ACHN (cell line): Measurements from ENCODE around the gene SLC30A1.

Experiments
- DNase-seq: peaks from one replicate; pipeline ENCODE4 v3.0.0-alpha.2; 2015
- in situ Hi-C: cut with HindIII; loops from 2 replicates; pipeline ENCODE4 v1.10.0; 2017; ENCODE audit warnings: low sequenced_read_pairs, low pct_ligation_motif_present, low pct_unique_long_range_greater_than_20kb

The SLC30A1 gene

GRCh38 chr1:211532088-211532444 is 46.9 kb downstream of the SLC30A1 start:
- no peak for DNase-seq
- in situ Hi-C loops: no loop called here

DNA sequence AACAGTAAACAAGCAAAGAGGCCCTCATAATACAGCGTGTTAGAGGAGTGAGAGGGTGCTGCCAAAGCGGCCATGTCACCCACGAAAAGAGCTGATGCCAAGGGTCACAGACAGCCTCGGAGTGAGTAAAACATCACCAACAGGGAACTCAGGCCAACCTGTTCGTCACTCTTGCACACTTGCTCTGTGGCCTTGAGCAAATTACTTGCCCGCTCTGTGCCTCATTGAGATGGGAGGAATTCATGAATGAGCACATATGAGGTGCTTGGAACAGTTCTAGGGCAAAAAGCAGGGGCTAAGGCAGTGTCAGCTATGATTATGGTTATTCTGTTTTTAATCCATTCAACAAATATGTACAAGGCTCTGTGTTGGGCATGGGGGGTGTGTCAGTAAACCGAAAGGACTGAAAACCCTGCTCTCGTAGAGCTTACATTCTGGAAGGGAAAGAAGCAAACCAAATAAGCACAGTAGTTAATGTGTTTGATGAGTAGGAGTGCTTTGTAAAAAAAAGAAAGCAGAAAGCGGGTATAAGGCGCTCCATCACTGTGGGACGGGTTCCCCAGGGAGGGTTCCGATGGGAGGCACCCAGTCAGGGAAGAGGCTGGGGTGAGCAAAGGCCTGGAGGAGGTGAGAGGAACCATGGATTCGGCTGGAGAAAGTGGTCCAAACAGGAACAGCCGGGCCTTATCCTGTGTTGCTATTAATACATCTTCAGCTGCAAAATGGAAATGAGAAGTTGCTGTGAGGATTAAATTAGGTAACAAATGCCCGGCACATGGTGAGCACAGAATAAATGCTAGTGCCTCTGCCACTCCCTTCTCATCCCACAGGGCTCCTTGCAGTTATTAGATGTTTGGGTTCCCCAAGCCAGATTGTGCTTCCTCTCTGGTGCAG is 47.5 kb downstream of the SLC30A1 start:
- DNase-seq: no peak
- in situ Hi-C loops: no loop called here

GRCh38 chr1:211530102-211530501 is 48.9 kb downstream of the SLC30A1 start:
- in situ Hi-C loops: no loop called here
- DNase-seq: no peak

DNA sequence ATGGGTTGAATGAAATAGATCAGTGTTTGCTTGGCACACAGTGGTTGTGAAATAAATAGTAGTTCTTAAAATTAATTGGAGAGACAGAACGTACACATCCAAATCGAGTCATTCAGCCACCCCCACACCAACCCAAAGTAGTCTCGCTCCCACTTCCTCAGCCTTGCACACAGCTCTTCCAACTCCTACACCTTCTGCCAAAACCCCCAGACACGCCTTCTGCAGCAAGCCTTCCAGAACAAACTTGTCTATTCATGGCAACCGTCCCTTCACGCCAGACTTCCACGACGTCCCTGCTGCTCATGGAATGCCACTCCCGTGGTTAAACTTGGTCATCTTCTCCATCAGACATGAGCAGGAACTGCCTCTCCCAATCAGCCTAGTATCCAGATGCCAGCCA is 49.5 kb downstream of the SLC30A1 start:
- in situ Hi-C loops: no loop called here
- no peak for DNase-seq

DNA sequence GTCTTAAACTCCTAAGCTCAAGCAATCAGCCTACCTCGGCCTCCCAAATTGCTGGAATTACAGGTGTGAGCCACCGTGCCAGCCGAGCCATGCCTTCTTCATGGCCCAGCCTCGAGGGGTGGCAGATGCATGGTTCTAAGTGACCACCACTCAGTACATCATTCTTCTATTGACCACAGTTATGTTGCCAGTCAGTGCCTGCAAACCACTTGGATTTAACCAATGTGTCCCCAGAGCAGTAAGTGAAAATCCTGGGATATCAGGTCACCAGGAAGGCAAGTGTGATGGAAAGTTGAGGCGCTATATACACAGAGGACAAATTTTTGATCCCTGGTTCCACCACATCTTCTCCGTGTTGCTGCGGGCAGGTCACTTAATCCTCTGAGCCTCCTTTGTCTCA is 50.0 kb downstream of the SLC30A1 start:
- in situ Hi-C loops: no loop called here
- no peak for DNase-seq

DNA sequence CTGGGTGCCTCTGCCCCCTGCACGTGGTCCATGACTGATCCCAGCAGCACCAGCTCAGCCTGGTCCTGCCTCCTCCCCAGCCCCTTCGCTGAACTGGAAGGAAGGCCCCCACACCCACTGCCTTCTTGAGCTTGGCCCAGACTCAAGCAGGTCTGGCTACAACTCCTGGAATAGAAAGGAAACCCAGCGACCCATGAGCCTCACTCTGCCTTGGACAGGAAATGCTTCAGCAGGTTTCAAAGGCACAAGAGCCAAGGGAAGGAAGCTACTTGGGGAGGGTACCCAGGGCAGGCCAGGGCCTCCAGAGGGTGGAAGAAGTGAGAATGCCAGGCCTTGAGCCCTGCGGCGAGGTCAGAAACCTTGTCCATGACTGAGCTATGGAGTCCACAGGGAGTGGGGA is 51.1 kb downstream of the SLC30A1 start:
- DNase-seq: no peak
- in situ Hi-C loops: no loop called here

GRCh38 chr1:211527006-211527405 is 52.0 kb downstream of the SLC30A1 start:
- no peak for DNase-seq
- in situ Hi-C loops: no loop called here

GRCh38 chr1:211526101-211526500 is 52.9 kb downstream of the SLC30A1 start:
- no peak for DNase-seq
- in situ Hi-C loops: no loop called here

- DNase-seq: no peak
- in situ Hi-C loops: no loop called here
Measured at GRCh38 chr1:211525101-211525676, 53.8 kb downstream of the SLC30A1 start.

- in situ Hi-C loops: no loop called here
- no peak for DNase-seq
Measured at GRCh38 chr1:211524521-211524920, 54.4 kb downstream of the SLC30A1 start.

DNA sequence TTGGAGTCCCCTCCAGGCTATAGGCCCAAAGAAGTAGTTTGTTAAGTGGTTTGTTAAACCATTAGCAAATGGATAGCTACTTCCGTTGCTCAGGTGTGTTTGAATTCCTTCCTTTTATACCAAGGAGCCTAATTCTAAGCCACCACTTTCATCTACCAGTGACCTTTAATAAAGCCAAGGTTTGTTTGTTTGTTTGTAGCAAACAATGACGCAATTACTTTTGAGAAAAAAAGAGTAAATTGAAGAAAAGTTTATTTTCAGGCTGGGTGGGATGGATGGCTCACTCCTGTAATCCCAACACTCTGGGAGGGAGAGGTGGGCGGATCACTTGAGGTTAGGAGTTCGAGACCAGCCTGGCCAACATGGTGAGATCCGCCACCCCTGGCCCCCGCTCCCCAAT is 56.2 kb downstream of the SLC30A1 start:
- in situ Hi-C loops: no loop called here
- DNase-seq: no peak
